SK-N-SH treated with all-trans-retinoic acid at 6 μM for 48 hours (cell line): ENCODE results near the gene SPOP.

Source experiments
- ATAC-seq: fragments of 200-7000 bp; cut with Tn5 transposase; 3 replicates; pipeline ENCODE4 v1.9.1; 2020; ENCODE audit warnings: mild to moderate bottlenecking, moderate library complexity
- BACH2 ChIP-seq: fragments of 250-450 bp; sonication (Bioruptor Pico); IDR thresholded peaks from 2 replicates; pipeline ENCODE4 v1.9.0; 2021; ENCODE audit warnings: mild to moderate bottlenecking, borderline replicate concordance
- CSDC2 ChIP-seq: fragments of 250-450 bp; sonication (Bioruptor Pico); IDR thresholded peaks from 2 replicates; pipeline ENCODE4 v1.5.0; 2020; ENCODE audit warnings: mild to moderate bottlenecking, moderate library complexity
- ESRRG ChIP-seq: fragments of 250-450 bp; sonication (Bioruptor Pico); IDR thresholded peaks from 2 replicates; pipeline ENCODE4 v1.6.1; 2021; ENCODE audit warnings: mild to moderate bottlenecking
- GLIS3 ChIP-seq: fragments of 250-450 bp; sonication (Bioruptor Pico); IDR thresholded peaks from 2 replicates; pipeline ENCODE4 v1.5.0; 2020; ENCODE audit warnings: mild to moderate bottlenecking, moderate library complexity
- ISL1 ChIP-seq: fragments of 250-450 bp; sonication (Bioruptor Pico); IDR thresholded peaks from 2 replicates; pipeline ENCODE4 v2.1.2; 2022; ENCODE audit warnings: mild to moderate bottlenecking, moderate library complexity
- OSR1 ChIP-seq: fragments of 250-450 bp; sonication (Bioruptor Pico); IDR thresholded peaks from 2 replicates; pipeline ENCODE4 v1.8.0; 2022; ENCODE audit warnings: moderate library complexity, mild to moderate bottlenecking, inconsistent platforms
- RARB ChIP-seq: fragments of 250-450 bp; sonication (Bioruptor Pico); IDR thresholded peaks from 2 replicates; pipeline ENCODE4 v1.8.0; 2021; ENCODE audit warnings: mild to moderate bottlenecking, moderate library complexity
- TCF4 ChIP-seq: fragments of 250-450 bp; sonication (Bioruptor Pico); IDR thresholded peaks from 2 replicates; pipeline ENCODE4 v1.8.0; 2021; ENCODE audit warnings: mild to moderate bottlenecking, moderate library complexity, borderline replicate concordance
- TOX ChIP-seq: fragments of 250-450 bp; sonication (Bioruptor Pico); IDR thresholded peaks from 2 replicates; pipeline ENCODE4 v1.8.0; 2021; ENCODE audit warnings: mild to moderate bottlenecking, moderate library complexity, borderline replicate concordance
- ZFP3 ChIP-seq: fragments of 250-450 bp; sonication (Bioruptor Pico); IDR thresholded peaks from 2 replicates; pipeline ENCODE4 v1.5.0; 2020; ENCODE audit warnings: mild to moderate bottlenecking, moderate library complexity
- ZFP30 ChIP-seq: fragments of 450-650 bp; formaldehyde crosslinking; IDR thresholded peaks from 2 replicates; pipeline ENCODE4 v1.5.0; 2022; ENCODE audit warnings: mild to moderate bottlenecking, moderate library complexity
- ZNF565 ChIP-seq: fragments of 450-650 bp; formaldehyde crosslinking; conservative IDR thresholded peaks from 2 replicates; pipeline ENCODE4 v1.5.0; 2020; ENCODE audit warnings: low read depth, mild to moderate bottlenecking, moderate library complexity
- ZNF70 ChIP-seq: fragments of 450-650 bp; formaldehyde crosslinking; IDR thresholded peaks from 2 replicates; pipeline ENCODE4 v1.5.0; 2020; ENCODE audit warnings: mild to moderate bottlenecking, moderate library complexity
- ZNF8 ChIP-seq: fragments of 450-650 bp; formaldehyde crosslinking; IDR thresholded peaks from 2 replicates; pipeline ENCODE4 v1.5.0; 2020; ENCODE audit warnings: mild to moderate bottlenecking, moderate library complexity
- TF ChIP-seq, protein P1 (sequence below): fragments of 250-450 bp; sonication (Bioruptor Pico); IDR thresholded peaks from 2 replicates; pipeline ENCODE4 v1.5.1; 2020; ENCODE audit warnings: low read depth, mild to moderate bottlenecking, moderate library complexity
- TF ChIP-seq, protein P2 (sequence below): fragments of 250-450 bp; sonication (Bioruptor Pico); IDR thresholded peaks from 2 replicates; pipeline ENCODE4 v1.8.0; 2021; ENCODE audit warnings: low read depth, mild to moderate bottlenecking, moderate library complexity, borderline replicate concordance
- TF ChIP-seq, protein P3 (sequence below): fragments of 250-450 bp; sonication (Bioruptor Pico); IDR thresholded peaks from 2 replicates; pipeline ENCODE4 v1.5.0; 2020; ENCODE audit warnings: mild to moderate bottlenecking, moderate library complexity
- TF ChIP-seq, protein P4 (sequence below): fragments of 250-450 bp; sonication (Bioruptor Pico); IDR thresholded peaks from 2 replicates; pipeline ENCODE4 v1.8.0; 2020; ENCODE audit warnings: mild to moderate bottlenecking, moderate library complexity, borderline replicate concordance
- TF ChIP-seq, protein P5 (sequence below): fragments of 250-450 bp; sonication (Bioruptor Pico); IDR thresholded peaks from 2 replicates; pipeline ENCODE4 v1.5.1; 2021; ENCODE audit warnings: mild to moderate bottlenecking, moderate library complexity

Gene SPOP

DNA sequence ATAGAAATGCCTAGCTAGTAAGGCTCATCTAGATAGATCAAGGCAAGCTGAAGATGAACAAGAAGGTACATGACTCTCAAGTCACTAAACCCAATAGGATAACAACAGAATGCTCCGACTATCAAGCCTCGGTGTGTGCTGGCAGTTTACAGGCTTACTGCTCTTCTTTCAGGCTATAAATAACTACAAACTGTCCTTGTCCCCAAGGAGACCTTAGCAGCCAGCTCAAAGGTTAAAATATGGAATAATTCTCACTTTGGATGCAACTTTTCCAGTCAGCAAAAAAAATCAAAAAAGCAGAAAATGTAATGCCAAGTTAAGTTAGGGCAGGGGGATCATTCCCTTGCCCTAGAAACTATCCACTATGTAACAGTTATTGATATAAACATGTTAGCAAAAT, 44.6 kb downstream of the SPOP start:
- TF ChIP-seq, protein P1, sequence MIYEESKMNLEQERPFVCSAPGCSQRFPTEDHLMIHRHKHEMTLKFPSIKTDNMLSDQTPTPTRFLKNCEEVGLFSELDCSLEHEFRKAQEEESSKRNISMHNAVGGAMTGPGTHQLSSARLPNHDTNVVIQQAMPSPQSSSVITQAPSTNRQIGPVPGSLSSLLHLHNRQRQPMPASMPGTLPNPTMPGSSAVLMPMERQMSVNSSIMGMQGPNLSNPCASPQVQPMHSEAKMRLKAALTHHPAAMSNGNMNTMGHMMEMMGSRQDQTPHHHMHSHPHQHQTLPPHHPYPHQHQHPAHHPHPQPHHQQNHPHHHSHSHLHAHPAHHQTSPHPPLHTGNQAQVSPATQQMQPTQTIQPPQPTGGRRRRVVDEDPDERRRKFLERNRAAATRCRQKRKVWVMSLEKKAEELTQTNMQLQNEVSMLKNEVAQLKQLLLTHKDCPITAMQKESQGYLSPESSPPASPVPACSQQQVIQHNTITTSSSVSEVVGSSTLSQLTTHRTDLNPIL, result no peak
- no peak for TF ChIP-seq TCF4 (CRISPR knock-in tag)
- no peak for TF ChIP-seq RARB (CRISPR knock-in tag)
- no peak for TF ChIP-seq GLIS3 (CRISPR knock-in tag)
- no peak for TF ChIP-seq TOX (CRISPR knock-in tag)
- TF ChIP-seq, protein P2, sequence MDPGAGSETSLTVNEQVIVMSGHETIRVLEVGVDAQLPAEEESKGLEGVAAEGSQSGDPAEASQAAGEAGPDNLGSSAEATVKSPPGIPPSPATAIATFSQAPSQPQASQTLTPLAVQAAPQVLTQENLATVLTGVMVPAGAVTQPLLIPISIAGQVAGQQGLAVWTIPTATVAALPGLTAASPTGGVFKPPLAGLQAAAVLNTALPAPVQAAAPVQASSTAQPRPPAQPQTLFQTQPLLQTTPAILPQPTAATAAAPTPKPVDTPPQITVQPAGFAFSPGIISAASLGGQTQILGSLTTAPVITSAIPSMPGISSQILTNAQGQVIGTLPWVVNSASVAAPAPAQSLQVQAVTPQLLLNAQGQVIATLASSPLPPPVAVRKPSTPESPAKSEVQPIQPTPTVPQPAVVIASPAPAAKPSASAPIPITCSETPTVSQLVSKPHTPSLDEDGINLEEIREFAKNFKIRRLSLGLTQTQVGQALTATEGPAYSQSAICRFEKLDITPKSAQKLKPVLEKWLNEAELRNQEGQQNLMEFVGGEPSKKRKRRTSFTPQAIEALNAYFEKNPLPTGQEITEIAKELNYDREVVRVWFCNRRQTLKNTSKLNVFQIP (CRISPR knock-in tag), result no peak
- TF ChIP-seq ZNF8, result no peak

GRCh38 chr17:49632201-49632600, 45.7 kb downstream of the SPOP start:
- ATAC-seq, result no peak
- TF ChIP-seq ISL1 (no peak), CSDC2 (CRISPR knock-in tag) (no peak), ZNF565 (CRISPR knock-in tag) (no peak), ZFP3 (no peak), ZNF8 (no peak), ZNF70 (no peak), TCF4 (CRISPR knock-in tag) (no peak), TOX (CRISPR knock-in tag) (no peak), ESRRG (CRISPR knock-in tag) (no peak)
- TF ChIP-seq, protein P3, sequence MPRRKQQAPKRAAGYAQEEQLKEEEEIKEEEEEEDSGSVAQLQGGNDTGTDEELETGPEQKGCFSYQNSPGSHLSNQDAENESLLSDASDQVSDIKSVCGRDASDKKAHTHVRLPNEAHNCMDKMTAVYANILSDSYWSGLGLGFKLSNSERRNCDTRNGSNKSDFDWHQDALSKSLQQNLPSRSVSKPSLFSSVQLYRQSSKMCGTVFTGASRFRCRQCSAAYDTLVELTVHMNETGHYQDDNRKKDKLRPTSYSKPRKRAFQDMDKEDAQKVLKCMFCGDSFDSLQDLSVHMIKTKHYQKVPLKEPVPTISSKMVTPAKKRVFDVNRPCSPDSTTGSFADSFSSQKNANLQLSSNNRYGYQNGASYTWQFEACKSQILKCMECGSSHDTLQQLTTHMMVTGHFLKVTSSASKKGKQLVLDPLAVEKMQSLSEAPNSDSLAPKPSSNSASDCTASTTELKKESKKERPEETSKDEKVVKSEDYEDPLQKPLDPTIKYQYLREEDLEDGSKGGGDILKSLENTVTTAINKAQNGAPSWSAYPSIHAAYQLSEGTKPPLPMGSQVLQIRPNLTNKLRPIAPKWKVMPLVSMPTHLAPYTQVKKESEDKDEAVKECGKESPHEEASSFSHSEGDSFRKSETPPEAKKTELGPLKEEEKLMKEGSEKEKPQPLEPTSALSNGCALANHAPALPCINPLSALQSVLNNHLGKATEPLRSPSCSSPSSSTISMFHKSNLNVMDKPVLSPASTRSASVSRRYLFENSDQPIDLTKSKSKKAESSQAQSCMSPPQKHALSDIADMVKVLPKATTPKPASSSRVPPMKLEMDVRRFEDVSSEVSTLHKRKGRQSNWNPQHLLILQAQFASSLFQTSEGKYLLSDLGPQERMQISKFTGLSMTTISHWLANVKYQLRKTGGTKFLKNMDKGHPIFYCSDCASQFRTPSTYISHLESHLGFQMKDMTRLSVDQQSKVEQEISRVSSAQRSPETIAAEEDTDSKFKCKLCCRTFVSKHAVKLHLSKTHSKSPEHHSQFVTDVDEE (CRISPR knock-in tag), result no peak
- TF ChIP-seq, protein P1, result no peak
- TF ChIP-seq, protein P4, sequence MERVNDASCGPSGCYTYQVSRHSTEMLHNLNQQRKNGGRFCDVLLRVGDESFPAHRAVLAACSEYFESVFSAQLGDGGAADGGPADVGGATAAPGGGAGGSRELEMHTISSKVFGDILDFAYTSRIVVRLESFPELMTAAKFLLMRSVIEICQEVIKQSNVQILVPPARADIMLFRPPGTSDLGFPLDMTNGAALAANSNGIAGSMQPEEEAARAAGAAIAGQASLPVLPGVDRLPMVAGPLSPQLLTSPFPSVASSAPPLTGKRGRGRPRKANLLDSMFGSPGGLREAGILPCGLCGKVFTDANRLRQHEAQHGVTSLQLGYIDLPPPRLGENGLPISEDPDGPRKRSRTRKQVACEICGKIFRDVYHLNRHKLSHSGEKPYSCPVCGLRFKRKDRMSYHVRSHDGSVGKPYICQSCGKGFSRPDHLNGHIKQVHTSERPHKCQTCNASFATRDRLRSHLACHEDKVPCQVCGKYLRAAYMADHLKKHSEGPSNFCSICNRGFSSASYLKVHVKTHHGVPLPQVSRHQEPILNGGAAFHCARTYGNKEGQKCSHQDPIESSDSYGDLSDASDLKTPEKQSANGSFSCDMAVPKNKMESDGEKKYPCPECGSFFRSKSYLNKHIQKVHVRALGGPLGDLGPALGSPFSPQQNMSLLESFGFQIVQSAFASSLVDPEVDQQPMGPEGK (CRISPR knock-in tag), result no peak

More for the DNA sequence above, 44.6 kb downstream of the SPOP start:
- no peak for ATAC-seq

DNA sequence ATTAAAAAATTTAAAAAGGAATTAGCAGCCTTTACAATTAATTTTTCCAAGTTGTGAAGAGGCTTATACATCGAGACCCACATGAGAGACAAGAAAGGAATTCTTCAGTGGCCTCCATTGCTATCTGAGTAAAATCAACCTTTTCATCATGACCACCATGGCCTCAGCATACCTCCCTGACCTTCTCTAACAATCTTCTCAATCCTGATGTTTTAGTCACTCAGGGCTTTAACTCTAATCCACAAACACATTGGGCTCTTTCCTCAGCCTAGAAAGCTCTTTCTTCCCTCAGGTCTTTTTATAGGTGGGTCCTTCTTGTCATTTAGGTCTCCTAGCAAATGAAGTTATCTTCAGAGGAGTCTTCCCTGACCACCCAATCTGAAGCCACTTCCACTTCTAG, 46.4 kb downstream of the SPOP start:
- no peak for ATAC-seq
- TF ChIP-seq BACH2 (CRISPR knock-in tag) (no peak), RARB (CRISPR knock-in tag) (no peak), CSDC2 (CRISPR knock-in tag) (no peak), ZNF70 (no peak), ZFP30 (CRISPR knock-in tag) (no peak), ISL1 (no peak), OSR1 (no peak), ZNF8 (no peak), GLIS3 (CRISPR knock-in tag) (no peak), ESRRG (CRISPR knock-in tag) (no peak)
- TF ChIP-seq, protein P4 (CRISPR knock-in tag), result no peak
- TF ChIP-seq, protein P5, sequence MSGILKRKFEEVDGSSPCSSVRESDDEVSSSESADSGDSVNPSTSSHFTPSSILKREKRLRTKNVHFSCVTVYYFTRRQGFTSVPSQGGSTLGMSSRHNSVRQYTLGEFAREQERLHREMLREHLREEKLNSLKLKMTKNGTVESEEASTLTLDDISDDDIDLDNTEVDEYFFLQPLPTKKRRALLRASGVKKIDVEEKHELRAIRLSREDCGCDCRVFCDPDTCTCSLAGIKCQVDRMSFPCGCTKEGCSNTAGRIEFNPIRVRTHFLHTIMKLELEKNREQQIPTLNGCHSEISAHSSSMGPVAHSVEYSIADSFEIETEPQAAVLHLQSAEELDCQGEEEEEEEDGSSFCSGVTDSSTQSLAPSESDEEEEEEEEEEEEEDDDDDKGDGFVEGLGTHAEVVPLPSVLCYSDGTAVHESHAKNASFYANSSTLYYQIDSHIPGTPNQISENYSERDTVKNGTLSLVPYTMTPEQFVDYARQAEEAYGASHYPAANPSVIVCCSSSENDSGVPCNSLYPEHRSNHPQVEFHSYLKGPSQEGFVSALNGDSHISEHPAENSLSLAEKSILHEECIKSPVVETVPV (CRISPR knock-in tag), result no peak
- TF ChIP-seq, all 23 proteins: peak for 0
